Measurements from ENCODE around the gene CORO6.

CORO6 gene

DNA sequence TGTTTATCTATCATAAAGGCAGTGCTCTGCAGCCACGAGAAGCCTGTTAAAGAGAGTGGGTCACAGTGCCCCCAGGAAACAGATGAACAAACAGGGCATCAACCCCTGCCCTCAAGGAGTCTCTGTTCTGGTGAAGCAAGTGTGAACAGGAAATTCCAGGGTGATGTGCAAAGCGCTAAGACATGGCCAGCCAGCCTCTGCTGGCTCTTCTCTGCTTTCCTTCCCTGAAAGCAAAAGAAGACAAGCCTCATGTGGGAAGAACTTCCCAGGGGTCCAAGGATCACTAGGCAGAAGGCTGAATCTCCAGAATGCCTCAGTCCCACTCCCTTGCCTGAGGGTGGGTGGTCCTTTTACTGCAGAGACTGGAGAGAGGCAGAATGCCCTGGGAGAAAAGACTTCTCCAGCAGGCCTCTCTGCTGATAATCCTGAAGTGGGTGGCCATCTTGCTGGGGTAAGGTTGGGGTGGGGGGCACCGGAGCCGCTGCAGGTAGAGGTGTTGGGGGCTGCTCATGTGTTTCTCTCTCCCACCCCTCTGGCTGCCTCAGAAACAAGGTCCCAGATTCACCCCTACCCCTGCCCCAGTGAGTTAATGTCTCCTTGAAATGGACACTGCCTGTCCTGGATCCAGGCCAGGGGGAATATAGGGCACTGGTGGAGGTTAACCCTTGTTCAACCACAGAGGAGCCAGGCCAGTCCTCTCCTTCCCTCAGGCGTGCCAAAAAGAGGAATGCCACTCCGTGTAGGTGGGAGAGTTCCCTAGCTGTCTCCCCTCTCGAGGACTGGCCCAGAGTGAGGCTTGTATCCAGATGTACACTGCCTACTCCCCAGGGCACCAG, 27.4 kb downstream of the CORO6 start:
- Mint-ChIP-seq H3K27ac (no peak overlapping the region), H3K4me3 (peak overlapping the region; percentile 67), H3K27me3 (ENCODE audit: low read depth) (no peaks in the 10 kb centered on the region), H3K9me3 (no peaks in the 10 kb centered on the region), H3K36me3 (ENCODE audit: low read depth) (no peaks in the 10 kb centered on the region), H3K4me1 (ENCODE audit: low read depth) (peaks cover 26% of the 10 kb centered on the region)
- no peak for DNase-seq (ENCODE audit: low spot score)

DNA sequence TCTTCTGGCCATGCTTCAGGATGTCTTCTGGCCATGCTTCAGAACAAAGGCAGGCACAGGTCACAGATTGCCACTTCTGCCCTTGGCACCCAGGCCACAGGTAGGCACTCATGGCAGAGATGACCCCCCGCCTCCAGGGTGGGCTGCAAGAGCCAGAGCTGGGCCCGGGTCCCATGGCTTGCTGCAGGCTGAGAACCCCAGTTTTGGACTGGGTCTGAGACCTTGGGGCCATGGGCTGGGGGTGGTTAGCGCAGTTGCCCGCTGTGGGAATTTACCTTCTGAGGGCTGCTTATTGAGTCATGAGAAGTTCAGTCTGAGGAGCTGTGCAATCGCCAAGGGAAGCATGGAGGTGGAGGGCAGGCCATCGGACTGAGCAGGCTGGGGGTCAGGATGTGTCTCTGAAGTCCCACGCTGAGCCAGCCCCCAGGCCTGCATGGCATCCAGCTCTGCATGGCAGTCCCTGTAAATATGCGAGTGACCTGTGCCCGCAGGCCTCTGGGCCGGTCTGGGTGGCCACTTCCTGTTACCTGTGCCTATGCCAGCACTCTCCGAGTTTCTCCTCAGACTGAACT, 28.1 kb downstream of the CORO6 start:
- Mint-ChIP-seq H3K9me3 (no peaks in the 10 kb centered on the region), H3K27me3 (ENCODE audit: low read depth) (no peaks in the 10 kb centered on the region), H3K27ac (no peak overlapping the region), H3K4me3 (peak overlapping the region; percentile 67), H3K4me1 (ENCODE audit: low read depth) (peaks cover 30% of the 10 kb centered on the region), H3K36me3 (ENCODE audit: low read depth) (no peaks in the 10 kb centered on the region)
- no peak for DNase-seq (ENCODE audit: low spot score)

- Mint-ChIP-seq H3K4me3 (peak overlapping the region; percentile 67), H3K27ac (no peak overlapping the region), H3K9me3 (no peaks in the 10 kb centered on the region), H3K4me1 (ENCODE audit: low read depth) (peaks cover 28% of the 10 kb centered on the region), H3K36me3 (ENCODE audit: low read depth) (no peaks in the 10 kb centered on the region), H3K27me3 (ENCODE audit: low read depth) (no peaks in the 10 kb centered on the region)
- DNase-seq (ENCODE audit: low spot score): no peak
Observed at GRCh38 chr17:29593591-29594518, 28.9 kb downstream of the CORO6 start.

DNA sequence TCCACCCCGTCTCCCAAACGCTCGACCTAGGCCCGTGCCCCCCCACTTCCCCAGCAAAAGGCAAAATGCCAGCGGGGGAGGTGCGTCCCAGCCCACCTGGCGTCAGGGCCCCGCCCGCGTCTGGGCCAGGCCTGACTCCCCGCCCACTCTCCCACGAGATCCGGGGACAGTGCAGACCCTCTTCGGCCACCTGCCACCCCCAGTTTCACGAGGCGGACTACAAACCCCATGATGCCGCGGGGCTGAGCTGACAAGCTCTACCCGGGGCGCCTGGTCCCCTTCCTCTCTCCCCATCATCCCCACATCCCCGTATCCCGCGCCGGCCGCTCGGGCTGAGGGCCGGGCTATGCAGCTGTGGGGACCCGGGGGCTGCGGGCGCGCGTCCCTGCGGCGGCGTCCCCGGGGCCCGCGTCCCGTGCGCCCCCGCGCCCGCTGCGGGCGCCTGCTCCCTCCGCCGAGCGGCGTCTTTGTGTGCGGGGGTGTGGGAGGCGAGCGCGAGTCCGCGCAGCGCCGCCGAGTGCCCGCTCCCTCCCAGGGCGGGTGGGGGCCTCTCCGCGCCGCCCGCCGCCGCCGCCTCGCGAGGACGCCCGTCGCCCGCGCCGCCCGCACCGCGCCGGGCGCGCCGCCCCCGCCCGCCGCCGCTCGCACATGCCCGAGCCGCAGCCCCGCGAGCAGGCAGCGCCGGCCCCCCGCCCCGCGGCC, 29.7 kb downstream of the CORO6 start, which contains the start of gene ANKRD13B:
Gene ANKRD13B, plus strand, starts transcription at position 283 of the 702 bp plus-strand sequence. CDS start 490 bp downstream, outside the sequence.
- H3K4me3 Mint-ChIP-seq: peak within 1 kb of the TSS; percentile 87
- peaks cover 32% of the 10 kb centered on the region for H3K4me1 Mint-ChIP-seq (ENCODE audit: low read depth)
- no peaks in the 10 kb centered on the region for H3K27me3 Mint-ChIP-seq (ENCODE audit: low read depth)
- peak within 1 kb of the TSS; percentile 73 for H3K27ac Mint-ChIP-seq
- H3K36me3 Mint-ChIP-seq (ENCODE audit: low read depth): no peaks in the 10 kb centered on the region
- no peak for DNase-seq (ENCODE audit: low spot score)
- H3K9me3 Mint-ChIP-seq: no peaks in the 10 kb centered on the region

DNA sequence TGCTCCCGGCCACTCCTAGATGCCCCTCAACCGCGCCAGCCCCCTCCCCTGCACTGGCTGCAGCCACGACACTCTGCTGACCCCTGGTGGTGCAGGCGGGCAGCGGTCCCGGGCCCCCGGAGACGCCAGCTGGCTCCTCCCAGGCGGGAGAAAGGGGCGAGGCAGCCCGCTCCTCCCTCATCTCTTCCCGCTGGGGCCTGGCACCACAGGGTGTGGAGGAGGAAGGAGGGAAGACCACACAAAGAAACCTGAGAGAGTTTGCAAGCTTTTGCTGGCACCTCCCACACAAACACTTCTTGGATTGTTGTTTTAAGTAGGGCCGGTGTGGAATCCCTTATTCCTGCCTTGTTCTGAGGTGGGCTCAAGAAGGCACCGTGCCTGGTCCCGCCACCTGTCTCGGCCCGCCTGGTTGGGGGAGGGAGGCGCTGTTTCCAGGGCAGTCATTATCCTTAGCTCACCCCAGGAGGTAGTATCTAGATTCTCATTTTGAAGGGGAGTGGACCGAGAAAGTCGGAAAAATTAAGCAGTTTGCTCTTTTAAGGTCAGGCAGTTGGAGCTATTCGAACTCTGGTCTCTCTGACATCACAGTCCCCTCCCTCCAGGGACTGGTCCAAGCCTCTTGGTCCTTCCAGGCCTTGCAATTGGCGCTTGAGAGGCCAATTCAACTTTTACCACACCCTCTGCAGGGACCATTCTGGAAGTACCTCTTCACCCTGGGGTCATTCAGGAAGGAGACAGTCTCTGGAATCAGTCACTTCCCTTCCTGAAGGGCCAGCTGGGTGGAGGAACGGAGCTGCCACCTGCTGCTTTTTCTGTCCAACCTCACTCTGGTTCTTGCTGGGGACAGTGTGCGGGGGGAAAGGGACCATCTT, 30.7 kb downstream of the CORO6 start:
- peak overlapping the region; percentile 87 for H3K4me3 Mint-ChIP-seq
- H3K4me1 Mint-ChIP-seq (ENCODE audit: low read depth): peaks cover 39% of the 10 kb centered on the region
- peak; percentile 80 for DNase-seq (ENCODE audit: low spot score)
- peak overlapping the region; percentile 73 for H3K27ac Mint-ChIP-seq
- H3K36me3 Mint-ChIP-seq (ENCODE audit: low read depth): no peaks in the 10 kb centered on the region
- H3K27me3 Mint-ChIP-seq (ENCODE audit: low read depth): no peaks in the 10 kb centered on the region
- H3K9me3 Mint-ChIP-seq: no peaks in the 10 kb centered on the region

DNA sequence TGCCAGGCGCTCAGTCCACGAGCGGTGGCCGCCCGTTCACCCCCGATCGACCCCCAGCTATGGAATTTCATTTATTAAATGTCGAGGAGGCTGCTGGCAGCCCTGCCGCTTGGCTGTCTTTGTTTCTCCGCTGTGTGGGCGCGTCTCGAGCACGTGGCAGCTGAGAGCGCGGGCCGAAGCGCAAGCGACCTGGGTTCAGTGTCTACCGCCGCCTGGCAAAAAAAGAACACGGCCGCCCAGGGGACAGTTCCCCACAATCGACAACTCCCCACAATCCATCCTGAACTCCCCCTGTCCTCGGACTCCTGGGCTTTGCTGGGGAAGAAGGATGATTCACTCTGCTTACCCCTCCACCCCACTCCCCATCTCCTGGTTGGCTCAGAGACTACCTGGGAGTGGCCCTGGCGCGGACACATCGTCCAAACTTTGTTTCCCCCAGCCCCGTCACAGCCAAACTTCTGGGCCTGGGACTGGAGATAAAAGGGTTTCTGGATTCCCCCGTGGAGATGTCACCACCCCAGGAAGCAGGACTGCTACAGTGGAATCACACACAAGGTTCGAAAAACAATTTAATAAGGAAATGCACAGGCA, 31.5 kb downstream of the CORO6 start:
- Mint-ChIP-seq H3K36me3 (ENCODE audit: low read depth) (no peaks in the 10 kb centered on the region), H3K27me3 (ENCODE audit: low read depth) (no peaks in the 10 kb centered on the region), H3K27ac (peak overlapping the region; percentile 73), H3K4me1 (ENCODE audit: low read depth) (peaks cover 43% of the 10 kb centered on the region), H3K9me3 (no peaks in the 10 kb centered on the region), H3K4me3 (peak overlapping the region; percentile 87)
- no peak for DNase-seq (ENCODE audit: low spot score)

GRCh38 chr17:29590411-29591145, 32.1 kb downstream of the CORO6 start:
- Mint-ChIP-seq H3K36me3 (ENCODE audit: low read depth) (no peaks in the 10 kb centered on the region), H3K9me3 (no peaks in the 10 kb centered on the region), H3K4me1 (ENCODE audit: low read depth) (peaks cover 48% of the 10 kb centered on the region), H3K27ac (peak overlapping the region; percentile 91), H3K4me3 (peak overlapping the region; percentile 87), H3K27me3 (ENCODE audit: low read depth) (no peaks in the 10 kb centered on the region)
- no peak for DNase-seq (ENCODE audit: low spot score)

GRCh38 chr17:29589524-29590410, 32.9 kb downstream of the CORO6 start, which contains the start of gene GIT1:
GIT1 (minus strand) TSS chr17:29589648; CDS start chr17:29589378, 270 bp downstream.
- Mint-ChIP-seq H3K4me1 (ENCODE audit: low read depth) (peaks cover 54% of the 10 kb centered on the region), H3K9me3 (no peaks in the 10 kb centered on the region), H3K27ac (peak within 1 kb of the TSS; percentile 91), H3K36me3 (ENCODE audit: low read depth) (no peaks in the 10 kb centered on the region), H3K27me3 (ENCODE audit: low read depth) (no peaks in the 10 kb centered on the region), H3K4me3 (peak within 1 kb of the TSS; percentile 97)
- peak; percentile 86 for DNase-seq (ENCODE audit: low spot score)

- Mint-ChIP-seq H3K4me1 (ENCODE audit: low read depth) (peaks cover 56% of the 10 kb centered on the region), H3K9me3 (no peaks in the 10 kb centered on the region), H3K4me3 (peak overlapping the region; percentile 97), H3K27me3 (ENCODE audit: low read depth) (no peaks in the 10 kb centered on the region), H3K36me3 (ENCODE audit: low read depth) (peaks cover under 1% of the 10 kb centered on the region), H3K27ac (no peak overlapping the region)
- DNase-seq (ENCODE audit: low spot score): peak; percentile 61
Observed at GRCh38 chr17:29588562-29589411, 33.9 kb downstream of the CORO6 start.

DNA sequence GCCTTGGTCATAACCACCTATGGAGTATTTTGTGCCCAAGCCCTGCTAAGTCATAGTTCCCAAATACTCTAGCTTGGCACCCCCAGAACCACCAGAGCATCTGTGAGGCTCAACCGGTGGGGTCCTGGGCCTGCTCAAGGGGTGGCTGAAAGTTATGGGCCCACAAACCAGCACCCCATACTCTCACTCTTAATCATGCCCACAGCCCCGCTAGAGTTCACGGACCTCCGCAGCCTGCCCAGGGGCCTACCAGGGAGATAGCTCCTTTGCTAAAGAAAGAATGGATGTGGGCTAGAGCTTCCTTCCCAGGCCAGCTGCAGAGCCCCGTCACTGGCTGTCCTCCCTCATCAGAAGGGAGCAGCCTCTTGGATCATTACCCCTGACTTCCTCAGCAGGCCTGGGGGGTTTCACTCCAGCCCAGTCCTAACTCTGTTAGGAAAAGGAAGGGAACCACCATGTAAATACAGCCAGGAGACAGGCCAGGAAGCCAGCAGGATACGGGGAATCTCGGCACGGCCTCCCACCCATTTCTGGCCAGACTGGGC, 34.6 kb downstream of the CORO6 start:
- H3K27me3 Mint-ChIP-seq (ENCODE audit: low read depth): no peaks in the 10 kb centered on the region
- H3K9me3 Mint-ChIP-seq: no peaks in the 10 kb centered on the region
- H3K4me3 Mint-ChIP-seq: peak overlapping the region; percentile 97
- H3K4me1 Mint-ChIP-seq (ENCODE audit: low read depth): peaks cover 56% of the 10 kb centered on the region
- DNase-seq (ENCODE audit: low spot score): no peak
- H3K36me3 Mint-ChIP-seq (ENCODE audit: low read depth): peaks cover 4% of the 10 kb centered on the region
- peak overlapping the region; percentile 83 for H3K27ac Mint-ChIP-seq
